HG02571 (cell line): ENCODE results near the gene ATP6V1G2.
"Not testable (repeated sequence)": the region's sequence is repeated elsewhere in the genome, so short reads cannot be mapped to it uniquely, and the experiment has no call there.

Source experiments
- ATAC-seq: cut with Tn5 transposase; IDR thresholded peaks from one replicate; pipeline ENCODE4 v1.9.1; 2021; ENCODE audit warnings: mild to moderate bottlenecking, moderate library complexity; ENCODE audit not compliant: unreplicated experiment

Gene ATP6V1G2

DNA sequence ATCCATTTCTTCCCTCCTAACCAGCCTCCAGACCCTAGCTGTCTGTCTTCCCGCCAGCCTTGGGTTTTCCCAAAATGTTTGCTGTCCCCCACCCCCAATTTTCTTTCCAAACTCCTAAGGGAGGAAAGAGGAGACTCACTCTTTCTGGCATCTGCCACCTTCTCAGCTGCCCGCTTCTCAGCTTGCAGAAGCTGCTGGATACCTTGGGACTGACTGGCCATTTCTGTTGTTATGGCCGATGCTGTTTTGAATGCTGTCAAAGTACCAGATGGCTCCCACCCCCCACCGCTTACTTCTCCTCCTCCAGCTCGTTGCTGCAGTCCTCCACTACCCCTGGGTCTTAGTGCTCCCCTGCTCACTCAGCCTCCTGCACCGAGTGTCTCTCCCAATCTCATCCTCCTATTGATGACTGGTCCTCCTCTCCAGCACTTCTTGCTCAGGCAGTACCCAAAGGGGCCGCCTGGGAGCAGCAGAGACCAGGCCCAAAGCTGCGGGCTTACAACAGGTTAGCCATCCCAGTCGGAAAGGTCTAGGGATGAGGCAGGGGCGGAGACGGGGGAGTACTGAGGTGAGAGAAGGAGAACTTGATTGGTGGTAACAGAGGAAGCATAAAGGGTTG is at the start of gene ATP6V1G2:
TSS of gene ATP6V1G2 (minus strand) at position 270 of the 619 bp plus-strand sequence. CDS start at position 221, 49 bp downstream.
- no peak for ATAC-seq

DNA sequence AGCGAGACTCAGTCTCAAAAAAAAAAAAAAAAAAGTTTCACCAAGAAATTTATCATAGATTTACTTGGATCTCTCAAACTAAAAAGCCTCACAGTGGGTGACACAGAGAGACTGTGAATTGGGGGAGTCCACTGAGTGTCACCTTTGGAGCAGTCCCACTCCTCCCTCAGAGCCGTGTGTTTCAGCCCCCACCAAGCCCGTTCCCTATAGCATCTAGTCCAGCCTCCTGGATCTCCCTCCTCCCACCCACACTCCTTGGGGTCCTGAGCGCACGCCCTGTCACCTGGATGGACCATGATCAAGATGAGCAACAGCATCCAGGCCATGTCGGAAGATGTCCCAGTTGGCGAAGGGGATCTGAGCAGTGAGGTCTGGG is 46.0 kb upstream of the ATP6V1G2 start:
- no peak for ATAC-seq

DNA sequence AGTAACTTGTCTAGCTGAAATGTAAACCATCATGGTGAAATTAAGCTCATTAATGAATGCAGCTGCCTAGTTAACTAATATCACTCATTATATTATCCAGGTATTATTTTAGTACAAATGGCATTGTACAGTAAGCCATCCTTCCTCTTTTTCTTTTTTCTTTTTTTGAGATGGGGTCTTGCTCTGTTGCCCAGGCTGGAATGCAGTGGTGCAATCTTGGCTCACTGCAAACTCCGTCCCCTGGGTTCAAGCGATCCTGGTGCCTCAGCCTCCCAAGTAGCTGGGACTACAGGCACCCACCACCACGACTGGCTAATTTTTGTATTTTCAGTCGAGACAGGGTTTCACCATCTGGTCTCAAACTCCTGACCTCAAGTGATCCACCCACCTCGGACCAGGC is 44.3 kb upstream of the ATP6V1G2 start:
- ATAC-seq, result not testable (repeated sequence)

DNA sequence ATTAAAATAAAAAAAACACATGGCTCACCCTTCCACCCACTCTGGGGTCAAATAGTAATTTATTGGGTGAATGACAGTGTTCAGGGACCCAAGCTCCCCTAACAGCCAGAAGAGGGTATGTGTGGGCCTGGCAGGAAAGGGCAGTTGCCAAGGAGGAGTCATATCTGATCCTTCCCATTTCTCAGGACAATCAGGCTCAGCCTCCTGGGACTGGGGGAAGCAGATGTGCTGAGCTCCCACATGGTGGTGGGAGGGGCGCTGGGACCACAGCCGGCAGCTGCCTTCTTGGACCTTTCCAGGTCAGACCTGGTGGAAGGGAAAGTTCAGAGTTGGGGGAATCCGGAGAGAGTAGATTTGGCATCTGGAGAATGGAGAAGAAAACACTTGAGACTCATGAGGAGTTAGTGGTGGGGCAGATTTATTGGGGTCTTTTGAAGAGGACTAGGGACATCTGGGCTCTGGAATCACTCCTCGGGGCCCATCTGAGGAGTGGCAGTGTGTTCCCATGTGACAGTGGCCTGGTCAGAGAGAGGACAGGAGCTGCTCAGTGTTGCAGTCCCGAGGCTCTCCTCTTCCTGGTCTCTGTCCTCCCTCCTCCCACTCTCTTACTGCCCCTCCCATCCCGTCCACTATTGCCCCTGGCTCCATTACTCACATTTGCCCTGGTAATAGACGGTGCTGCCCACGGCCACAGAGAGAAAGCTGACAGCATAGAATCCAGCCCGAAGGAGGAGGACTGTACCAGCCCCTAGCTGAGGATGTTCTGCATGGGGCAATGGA is 42.7 kb upstream of the ATP6V1G2 start:
- no peak for ATAC-seq

DNA sequence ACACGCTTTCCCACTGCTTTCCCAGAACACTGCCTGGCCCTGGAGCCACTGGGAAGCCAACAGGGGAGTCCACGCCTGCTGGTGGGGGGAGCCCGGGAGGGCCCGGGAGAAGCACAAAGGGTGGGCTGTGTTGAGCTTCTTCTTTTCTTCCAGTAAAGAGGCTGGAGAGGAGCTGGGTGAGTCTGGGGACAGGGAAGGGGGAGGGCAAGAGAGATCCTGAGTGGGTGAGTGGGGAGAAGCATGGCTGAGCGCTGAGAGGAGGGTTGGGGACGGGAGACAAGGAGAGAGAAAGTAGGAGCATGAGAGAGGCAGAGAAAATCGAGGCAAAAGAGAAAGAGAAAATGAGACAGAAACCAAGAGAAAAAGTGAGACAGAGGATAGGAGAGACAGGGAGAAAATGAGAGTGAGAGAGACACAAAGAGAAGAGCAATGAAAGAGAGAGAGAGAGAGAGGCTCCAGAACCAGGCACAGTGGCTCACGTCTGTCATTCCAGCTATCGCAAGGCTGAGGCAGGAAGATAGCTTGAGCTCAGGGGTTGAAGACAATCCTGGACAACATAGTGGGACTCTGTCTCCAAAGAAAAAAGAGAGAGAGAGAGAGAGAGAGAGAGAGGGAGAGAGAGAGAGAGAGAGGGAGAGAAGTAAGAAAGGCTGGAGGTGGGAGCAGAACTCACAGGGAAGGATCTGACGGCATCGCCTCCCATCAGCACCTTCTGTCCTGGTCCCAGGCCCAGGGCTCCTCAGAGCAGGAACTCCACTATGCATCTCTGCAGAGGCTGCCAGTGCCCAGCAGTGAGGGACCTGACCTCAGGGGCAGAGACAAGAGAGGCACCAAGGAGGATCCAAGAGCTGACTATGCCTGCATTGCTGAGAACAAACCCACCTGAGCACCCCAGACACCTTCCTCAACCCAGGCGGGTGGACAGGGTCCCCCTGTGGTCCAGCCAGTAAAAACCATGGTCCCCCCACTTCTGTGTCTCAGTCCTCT is 41.7 kb upstream of the ATP6V1G2 start:
- ATAC-seq, result no peak

DNA sequence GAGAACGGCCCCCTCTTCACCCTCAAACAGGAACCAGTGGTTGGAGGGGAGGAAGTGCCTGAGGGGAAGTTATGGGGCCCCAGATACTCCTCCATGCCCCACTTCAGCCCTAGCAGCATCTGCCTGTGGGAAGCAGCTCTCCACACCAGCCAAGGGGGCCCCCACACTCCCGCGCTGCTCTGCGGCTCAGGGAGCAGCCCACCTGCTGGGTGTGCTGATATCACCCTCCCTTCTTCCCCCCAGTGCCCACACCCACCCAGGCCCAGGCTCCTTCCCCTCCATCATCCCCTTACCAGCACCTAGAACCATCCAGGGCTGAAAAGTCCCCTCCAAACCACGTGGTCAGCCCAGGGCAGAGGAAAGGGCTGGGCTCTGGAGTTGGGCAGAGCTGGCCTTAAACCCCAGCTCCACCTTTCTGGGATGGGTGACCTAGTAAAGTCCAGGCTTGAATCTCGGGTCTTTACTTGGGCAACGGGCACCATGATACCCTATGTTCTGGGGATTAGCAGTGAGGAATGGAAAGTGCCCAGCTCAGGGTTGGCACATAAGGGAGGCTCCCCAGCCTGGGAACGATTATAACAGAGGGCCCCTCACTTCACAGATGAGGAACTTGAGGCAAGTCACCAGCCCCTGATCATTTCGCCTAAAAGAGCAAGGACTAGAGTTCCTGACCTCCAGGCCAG is 40.3 kb upstream of the ATP6V1G2 start:
- no peak for ATAC-seq

DNA sequence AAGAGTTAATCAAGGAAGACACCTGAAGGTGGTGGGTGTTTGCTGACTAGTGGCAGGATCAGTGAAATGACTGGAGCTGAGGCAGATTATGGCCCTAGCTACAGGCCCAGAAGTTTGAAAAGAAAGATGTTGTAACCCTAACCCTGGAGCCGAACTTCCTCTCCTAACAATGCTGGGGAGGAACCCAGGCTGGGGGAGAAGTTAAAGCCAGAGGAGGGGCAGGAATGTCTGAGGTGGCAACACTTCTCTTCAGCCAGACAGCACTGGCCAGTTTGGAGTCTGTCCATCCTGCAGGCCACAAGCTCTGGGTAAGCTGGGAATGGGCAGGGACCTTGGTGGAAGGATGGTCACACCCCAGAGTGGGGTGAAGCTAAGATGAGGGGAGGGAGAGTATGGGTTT is 39.6 kb upstream of the ATP6V1G2 start, which contains the start of gene LST1:
TSS of gene LST1 (plus strand) at position 270 of the 400 bp plus-strand sequence. CDS start 1,023 bp downstream, outside the sequence.
- no peak for ATAC-seq

DNA sequence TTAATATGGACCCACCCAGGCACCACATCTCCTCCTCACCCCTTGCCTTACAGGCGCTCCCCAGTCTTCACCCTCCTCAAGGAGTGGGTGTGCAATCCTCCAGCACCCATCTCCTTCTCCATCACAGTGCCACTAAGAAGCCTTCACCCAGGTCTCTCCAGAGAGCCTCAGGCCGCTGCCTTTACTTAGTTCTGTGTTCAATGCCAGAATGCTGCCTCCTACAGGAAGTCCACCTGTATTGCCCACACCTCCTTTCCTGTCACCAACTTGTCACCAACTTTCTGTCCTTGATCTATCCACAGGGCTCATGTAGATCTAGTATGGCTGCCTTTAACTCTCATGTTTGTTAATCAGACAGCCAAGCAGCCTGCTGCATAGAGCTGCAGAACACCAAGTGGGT is 39.1 kb upstream of the ATP6V1G2 start:
- ATAC-seq, result no peak

DNA sequence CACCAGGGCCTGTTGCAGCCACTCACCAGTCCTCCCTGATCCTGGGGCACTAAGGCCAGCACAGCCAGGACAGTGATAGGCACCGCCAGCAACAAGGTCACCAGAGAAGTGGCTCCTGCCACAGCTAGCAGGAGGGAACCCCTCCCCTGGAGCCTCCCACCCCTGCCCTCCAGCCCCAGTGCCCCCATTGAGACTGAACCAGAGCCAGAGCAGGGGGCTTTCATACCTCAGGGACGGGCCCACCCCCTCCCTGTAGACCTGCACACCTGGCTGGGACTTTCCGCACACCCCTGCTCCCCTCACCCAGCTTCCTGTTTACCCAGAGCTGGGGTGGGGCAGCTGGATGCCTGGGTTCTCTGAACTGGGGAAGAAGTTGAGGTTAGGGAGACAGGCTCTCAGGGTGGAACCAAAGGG is 35.8 kb upstream of the ATP6V1G2 start, which contains the start of gene LTB:
TSS of gene LTB (minus strand) at position 195 of the 414 bp plus-strand sequence. CDS start at position 188, 7 bp downstream.
- ATAC-seq, result no peak

DNA sequence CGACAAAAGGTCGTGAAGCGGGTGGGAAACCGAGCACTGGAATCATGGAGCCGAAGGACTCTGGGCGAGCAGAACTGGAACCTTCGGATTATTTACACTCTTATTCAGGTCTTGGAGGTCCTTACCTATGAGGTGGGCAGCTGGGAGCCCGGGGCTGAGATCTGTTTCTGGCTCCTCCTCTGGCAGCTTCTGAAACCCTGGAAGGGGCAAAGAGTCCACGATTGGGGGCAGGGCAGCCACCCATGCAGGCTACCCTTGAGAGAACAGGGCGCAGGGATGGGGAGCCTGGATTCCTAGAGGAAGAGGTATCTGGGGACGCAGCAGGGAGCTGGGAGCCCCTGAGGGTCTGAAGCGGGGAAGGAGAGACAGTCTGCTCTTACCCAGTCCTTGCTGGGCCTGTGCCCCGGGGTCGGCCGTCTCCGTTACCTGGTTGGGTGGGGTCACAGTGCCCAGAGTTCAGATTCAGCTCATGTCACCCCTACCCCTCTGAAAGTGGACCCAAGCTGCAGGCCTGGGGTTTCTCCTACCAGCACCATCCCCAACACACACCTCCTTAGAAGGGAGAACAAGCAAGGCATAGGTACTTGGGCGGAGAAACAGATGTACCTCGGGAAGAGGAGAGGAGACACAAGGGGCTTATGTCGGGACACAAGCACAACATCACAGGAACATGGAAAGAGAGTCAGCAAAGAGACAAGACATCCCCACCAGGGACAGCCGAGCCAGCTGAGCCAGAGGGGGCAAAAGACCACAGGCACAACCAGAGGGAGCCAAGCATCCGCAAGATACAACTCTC is 35.2 kb upstream of the ATP6V1G2 start:
- no peak for ATAC-seq

DNA sequence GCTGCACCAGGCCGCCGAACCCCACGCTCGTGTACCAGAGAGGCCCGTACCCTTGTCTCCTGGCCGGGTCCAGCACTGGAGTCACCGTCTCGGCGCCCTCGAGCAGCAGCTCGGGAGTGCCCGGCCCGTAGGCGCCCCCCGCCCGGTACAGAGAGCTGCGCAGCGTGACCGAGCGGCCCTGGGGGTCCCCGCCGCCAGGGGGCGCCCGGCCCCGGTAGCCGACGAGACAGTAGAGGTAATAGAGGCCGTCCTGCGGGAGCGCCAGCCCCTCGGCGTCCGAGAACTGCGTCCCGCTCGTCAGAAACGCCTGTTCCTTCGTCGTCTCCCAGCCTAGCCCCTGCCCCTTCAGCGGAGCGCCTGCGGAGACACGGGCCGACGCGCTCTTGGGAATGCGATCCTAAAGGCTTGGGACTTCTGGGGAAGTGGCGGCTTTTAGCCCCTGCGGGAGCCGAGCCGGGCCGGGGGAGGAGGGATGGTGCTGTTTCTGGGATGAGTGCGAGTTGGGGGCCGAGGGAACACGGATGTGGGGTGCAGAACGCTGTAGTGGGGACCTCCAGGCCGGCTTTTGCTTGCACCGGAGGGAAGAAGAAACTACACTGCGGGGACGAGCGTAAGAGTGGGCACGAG is 34.5 kb upstream of the ATP6V1G2 start:
- peak; percentile 57 for ATAC-seq

DNA sequence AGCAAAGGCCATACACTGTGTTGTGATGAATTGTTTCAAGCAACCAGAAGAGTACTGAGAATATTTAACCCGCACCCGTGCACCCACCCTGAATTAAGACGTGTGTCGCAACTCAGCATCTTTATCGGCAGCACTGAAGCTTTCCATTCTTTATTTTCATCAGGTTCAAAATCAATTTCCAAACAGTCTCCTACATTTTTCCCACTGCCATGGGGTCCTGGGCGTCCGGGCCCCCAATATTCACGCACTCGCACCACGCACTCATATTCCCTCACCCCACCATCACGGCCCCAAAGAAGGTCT is 34.0 kb upstream of the ATP6V1G2 start:
- no peak for ATAC-seq

DNA sequence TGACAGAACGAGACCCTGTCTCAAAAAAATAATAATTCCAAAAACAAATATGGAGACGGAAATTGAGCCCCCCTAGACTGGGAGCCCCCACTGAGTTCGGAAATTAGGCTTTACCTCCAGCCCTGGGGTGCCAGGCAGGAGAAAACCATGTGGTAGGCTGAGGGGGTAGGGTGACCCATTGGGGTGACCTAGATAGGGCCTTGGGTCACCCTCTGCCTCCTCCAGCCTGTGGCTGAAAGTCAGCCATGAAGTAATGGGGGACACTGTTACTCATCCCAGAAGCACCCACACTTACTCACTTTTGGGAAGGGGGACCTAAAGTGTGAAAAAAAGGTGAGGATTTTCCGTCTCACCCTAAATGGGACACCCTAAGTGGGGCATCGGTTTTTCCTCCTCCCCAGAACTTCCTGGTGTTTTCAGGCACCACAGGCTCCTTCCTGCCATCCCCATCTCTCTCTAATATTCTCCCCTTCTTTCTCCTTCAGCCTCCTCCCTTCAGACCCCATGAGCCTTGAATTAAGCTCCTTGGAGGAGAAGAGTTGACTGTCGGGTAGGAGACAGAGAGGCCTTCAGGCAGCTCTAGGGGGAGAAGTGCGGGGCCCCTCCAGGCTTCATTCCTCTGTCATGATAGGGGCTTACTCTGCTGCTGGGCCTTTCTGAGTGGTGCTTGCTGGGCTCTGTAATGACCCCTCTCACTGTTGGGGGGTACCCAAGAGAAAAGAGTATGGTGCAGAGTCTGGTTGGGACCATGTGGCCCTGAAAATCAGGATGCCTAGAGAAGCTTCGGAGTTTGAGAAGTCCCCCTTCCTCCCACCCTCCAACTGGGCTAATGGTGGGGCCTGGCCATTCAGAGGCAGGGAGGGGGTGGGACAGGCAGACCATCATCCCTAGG is 33.4 kb upstream of the ATP6V1G2 start:
- no peak for ATAC-seq

DNA sequence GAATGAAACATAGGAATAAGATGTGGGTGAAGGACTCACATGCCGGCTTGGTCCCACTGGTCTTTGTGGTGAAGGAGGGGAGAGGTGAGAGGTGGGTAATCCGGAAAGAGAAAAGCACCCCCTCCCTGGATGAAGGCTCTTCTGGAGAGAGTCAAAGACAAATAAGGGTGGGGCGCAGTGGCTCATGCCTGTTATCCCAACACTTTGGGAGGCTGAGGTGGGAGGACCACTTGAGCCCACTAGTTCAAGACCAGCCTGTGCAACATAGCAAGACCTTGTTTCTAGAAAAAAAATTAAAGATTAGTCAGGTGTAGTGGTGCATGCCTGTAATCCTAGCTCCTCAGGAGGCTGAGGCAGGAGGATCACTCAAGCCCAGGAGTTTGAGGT is 32.7 kb upstream of the ATP6V1G2 start:
- ATAC-seq, result no peak

DNA sequence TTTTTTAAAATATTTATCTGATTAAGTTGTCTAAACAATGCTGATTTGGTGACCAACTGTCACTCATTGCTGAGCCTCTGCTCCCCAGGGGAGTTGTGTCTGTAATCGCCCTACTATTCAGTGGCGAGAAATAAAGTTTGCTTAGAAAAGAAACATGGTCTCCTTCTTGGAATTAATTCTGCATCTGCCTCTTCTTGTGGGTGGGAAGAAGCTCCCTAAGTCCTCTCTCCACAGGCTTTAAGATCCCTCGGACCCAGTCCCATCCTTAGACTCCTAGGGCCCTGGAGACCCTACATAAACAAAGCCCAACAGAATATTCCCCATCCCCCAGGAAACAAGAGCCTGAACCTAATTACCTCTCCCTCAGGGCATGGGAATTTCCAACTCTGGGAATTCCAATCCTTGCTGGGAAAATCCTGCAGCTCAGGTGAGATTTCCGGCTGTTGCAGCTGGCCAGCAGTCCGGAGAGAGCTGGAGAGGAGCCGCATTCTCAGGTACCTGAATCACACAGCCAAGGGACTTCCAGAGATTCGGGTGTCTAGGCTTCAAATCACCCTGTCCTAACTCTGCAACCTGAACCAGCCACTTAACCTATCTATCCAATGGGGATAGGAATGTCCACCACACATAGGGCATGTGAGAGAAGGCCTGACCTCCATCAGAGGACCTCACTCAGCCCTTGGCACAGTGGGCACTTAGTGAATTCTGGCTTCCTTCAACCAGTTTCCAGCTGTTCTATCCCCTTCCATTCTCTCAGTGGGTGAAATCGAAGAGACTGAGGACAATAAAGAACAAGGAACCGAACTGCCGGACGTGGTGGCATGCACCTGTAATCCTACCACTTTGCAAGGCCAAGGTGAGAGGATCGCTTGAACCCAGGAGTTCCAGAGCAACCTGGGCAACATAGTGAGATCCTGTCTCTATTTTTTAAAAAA is 32.0 kb upstream of the ATP6V1G2 start:
- no peak for ATAC-seq

DNA sequence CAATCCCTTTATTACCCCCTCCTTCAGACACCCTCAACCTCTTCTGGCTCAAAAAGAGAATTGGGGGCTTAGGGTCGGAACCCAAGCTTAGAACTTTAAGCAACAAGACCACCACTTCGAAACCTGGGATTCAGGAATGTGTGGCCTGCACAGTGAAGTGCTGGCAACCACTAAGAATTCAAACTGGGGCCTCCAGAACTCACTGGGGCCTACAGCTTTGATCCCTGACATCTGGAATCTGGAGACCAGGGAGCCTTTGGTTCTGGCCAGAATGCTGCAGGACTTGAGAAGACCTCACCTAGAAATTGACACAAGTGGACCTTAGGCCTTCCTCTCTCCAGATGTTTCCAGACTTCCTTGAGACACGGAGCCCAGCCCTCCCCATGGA is 31.2 kb upstream of the ATP6V1G2 start:
- no peak for ATAC-seq

DNA sequence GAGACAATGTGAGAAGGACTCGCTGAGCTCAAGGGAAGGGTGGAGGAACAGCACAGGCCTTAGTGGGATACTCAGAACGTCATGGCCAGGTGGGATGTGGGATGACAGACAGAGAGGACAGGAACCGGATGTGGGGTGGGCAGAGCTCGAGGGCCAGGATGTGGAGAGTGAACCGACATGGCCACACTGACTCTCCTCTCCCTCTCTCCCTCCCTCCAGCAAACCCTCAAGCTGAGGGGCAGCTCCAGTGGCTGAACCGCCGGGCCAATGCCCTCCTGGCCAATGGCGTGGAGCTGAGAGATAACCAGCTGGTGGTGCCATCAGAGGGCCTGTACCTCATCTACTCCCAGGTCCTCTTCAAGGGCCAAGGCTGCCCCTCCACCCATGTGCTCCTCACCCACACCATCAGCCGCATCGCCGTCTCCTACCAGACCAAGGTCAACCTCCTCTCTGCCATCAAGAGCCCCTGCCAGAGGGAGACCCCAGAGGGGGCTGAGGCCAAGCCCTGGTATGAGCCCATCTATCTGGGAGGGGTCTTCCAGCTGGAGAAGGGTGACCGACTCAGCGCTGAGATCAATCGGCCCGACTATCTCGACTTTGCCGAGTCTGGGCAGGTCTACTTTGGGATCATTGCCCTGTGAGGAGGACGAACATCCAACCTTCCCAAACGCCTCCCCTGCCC is 30.6 kb upstream of the ATP6V1G2 start:
- no peak for ATAC-seq
